Measurements from ENCODE around the gene IL18BP.

IL18BP gene

GRCh38 chr11:72040491-72041363 is 42.0 kb downstream of the IL18BP start:
- H3K27ac Mint-ChIP-seq = no peak overlapping the region
- H3K27me3 Mint-ChIP-seq = no peaks in the 10 kb centered on the region
- H3K4me3 Mint-ChIP-seq = no peak overlapping the region
- H3K4me1 Mint-ChIP-seq (ENCODE audit: low read depth) = peaks cover 49% of the 10 kb centered on the region
- H3K36me3 Mint-ChIP-seq = peaks cover under 1% of the 10 kb centered on the region
- H3K9me3 Mint-ChIP-seq (ENCODE audit: low read depth) = no peaks in the 10 kb centered on the region

GRCh38 chr11:72041364-72042063 is 42.8 kb downstream of the IL18BP start:
- no peak overlapping the region for H3K4me3 Mint-ChIP-seq
- H3K36me3 Mint-ChIP-seq = no peaks in the 10 kb centered on the region
- no peaks in the 10 kb centered on the region for H3K9me3 Mint-ChIP-seq (ENCODE audit: low read depth)
- H3K4me1 Mint-ChIP-seq (ENCODE audit: low read depth) = peaks cover 41% of the 10 kb centered on the region
- no peak overlapping the region for H3K27ac Mint-ChIP-seq
- H3K27me3 Mint-ChIP-seq = no peaks in the 10 kb centered on the region

DNA sequence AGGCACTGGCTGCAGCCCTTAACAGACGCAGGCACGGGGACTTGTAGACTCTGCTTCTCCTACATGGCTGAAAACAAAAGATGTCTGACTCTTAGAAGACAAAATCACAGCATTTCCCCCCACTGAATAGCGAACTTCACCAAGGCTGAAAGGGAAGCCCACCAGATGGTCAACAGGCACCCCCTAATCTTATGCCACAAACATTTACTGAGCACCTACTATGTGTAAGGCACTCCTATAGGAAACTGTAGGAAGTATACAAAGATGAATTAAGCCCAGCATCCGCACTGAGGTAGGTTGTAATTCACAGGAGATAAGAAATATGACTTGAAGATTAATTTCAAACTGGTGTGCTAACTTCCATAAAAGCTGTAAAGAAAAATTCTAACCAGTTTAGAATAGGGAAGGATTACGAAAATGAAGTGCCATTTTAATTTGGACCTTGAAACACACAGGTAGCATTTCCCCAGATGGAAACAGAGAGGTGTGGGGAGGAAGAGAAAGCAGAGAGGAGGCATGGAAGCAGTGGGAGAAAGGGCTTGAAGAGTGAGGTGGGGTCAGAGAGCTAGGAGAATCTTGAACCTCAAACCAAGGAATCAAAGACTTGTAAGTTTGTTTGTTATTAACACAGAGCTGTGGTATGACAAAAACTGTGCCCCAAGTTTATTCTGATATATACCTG is 43.5 kb downstream of the IL18BP start:
- peaks cover 35% of the 10 kb centered on the region for H3K4me1 Mint-ChIP-seq (ENCODE audit: low read depth)
- no peak overlapping the region for H3K27ac Mint-ChIP-seq

DNA sequence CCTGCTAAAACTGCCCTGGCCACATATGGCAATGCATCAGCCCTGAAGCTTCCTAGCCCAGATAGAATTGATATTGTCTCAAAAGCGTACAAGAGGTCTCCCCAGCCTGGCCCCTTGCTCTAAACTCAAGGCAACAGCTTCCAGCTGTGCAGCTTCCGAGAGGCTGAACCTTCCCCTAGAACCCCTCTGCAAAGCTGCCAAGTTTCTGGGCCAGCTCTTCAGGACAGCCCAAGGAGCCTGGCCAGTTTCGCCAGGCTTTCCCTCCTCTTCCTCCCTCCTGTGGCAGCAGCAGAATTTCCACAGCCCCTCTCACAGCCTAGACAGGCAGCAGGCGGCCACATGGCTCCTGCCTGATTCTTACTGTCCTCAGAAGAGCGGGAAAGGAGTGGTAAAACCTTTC is 47.1 kb downstream of the IL18BP start:
- Mint-ChIP-seq H3K4me3 (no peak overlapping the region), H3K4me1 (ENCODE audit: low read depth) (peaks cover 35% of the 10 kb centered on the region), H3K27me3 (no peaks in the 10 kb centered on the region), H3K27ac (no peak overlapping the region), H3K36me3 (no peaks in the 10 kb centered on the region), H3K9me3 (ENCODE audit: low read depth) (no peaks in the 10 kb centered on the region)

More for the DNA sequence above, 43.5 kb downstream of the IL18BP start:
- Mint-ChIP-seq H3K9me3 (ENCODE audit: low read depth) (no peaks in the 10 kb centered on the region), H3K36me3 (no peaks in the 10 kb centered on the region), H3K4me3 (no peak overlapping the region), H3K27me3 (no peaks in the 10 kb centered on the region)

DNA sequence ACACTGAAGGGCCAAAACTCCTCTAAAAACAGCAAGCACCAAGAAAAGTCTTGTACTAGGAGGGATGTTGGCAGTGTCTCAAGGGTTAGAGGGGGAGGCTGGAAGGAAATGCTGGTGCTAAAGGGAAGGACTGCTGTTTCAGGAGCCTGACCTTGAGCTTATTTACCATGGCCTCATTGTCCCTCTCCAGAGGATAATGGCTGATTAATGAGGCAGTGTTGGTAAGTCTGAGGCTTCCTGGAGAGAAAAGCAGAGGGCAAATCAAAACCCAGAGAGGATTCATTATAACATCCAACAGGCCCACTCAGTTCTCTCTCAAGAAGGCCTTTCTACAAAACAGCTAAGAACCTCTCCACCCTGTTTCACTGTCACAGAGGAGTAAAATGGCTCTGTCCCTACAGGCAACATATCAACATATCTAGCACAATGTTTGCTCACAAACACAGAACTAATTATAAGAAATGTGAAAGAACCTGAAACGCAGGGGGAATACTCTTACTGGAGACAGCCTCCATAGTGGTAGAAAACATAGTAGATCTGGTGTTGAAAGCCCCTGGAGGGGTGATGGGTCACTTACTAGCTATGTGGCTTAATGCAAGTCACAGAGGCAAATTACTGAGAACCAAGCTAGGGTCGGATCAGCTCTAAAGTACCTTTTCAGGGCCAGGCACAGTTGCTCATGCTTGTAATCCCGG is 50.2 kb downstream of the IL18BP start:
- no peak overlapping the region for H3K27ac Mint-ChIP-seq
- H3K36me3 Mint-ChIP-seq = no peaks in the 10 kb centered on the region
- H3K4me1 Mint-ChIP-seq (ENCODE audit: low read depth) = peaks cover 9% of the 10 kb centered on the region
- no peaks in the 10 kb centered on the region for H3K27me3 Mint-ChIP-seq
- H3K4me3 Mint-ChIP-seq = no peak overlapping the region
- no peaks in the 10 kb centered on the region for H3K9me3 Mint-ChIP-seq (ENCODE audit: low read depth)
